Gastroesophageal sphincter (tissue), 4 donors: ENCODE measurements around the gene CEP162. TPM values are rescaled to one million over a fixed set of nuclear protein-coding genes. Genes with fewer than 3 reads are reported as not detected.
"Not testable (repeated sequence)": the region's sequence is repeated elsewhere in the genome, so short reads cannot be mapped to it uniquely, and the experiment has no call there.

Source experiments
- ATAC-seq: fragments of 150-250 bp; one replicate; pipeline ENCODE4 v1.9.1; 2016; ENCODE audit warnings: mild to moderate bottlenecking, moderate library complexity
- H3K27ac ChIP-seq, 4 donors: fragments of 200-600 bp; sonication (generic) in 3 of 4; 1 replicate in 3 of 4; 2 replicates in 1 of 4; pipeline ENCODE4 v1.5.1; 2016 to 2019
- H3K27me3 ChIP-seq: fragments of 200-600 bp; sonication (generic); one replicate; pipeline ENCODE4 v1.5.1; 2019
- H3K36me3 ChIP-seq, 2 donors: fragments of 200-600 bp; sonication (generic); one replicate each; pipeline ENCODE4 v1.5.1; 2019; ENCODE audit warnings: control low read depth in 1 of 2
- H3K4me1 ChIP-seq, 3 donors: fragments of 200-600 bp; sonication (generic); 1 replicate in 2 of 3; 2 replicates in 1 of 3; pipeline ENCODE4 v1.5.1; 2016 to 2019; ENCODE audit warnings: control low read depth in 2 of 3
- H3K4me3 ChIP-seq, 2 donors: fragments of 200-600 bp; sonication (generic); one replicate each; pipeline ENCODE4 v1.5.1; 2019; ENCODE audit warnings: mild to moderate bottlenecking in 1 of 2, moderate library complexity in 1 of 2
- H3K9me3 ChIP-seq, 3 donors: fragments of 200-600 bp; sonication (generic); one replicate each; pipeline ENCODE4 v1.5.1; 2017 to 2019; ENCODE audit warnings: control low read depth in 2 of 3
- EP300 ChIP-seq: sonication (generic); formaldehyde crosslinking; IDR thresholded peaks from one replicate; pipeline ENCODE4 v1.6.1; 2017; ENCODE audit warnings: antibody characterized with exemption, mild to moderate bottlenecking
- POLR2A ChIP-seq, 2 donors: fragments of 450-650 bp; IDR thresholded peaks; one replicate each; pipeline ENCODE4 v1.6.1; 2017; ENCODE audit warnings: antibody characterized with exemption in 2 of 2, mild to moderate bottlenecking in 2 of 2, moderate library complexity in 1 of 2
- POLR2AphosphoS5 ChIP-seq: sonication (generic); formaldehyde crosslinking; IDR thresholded peaks from one replicate; pipeline ENCODE4 v1.6.1; 2017; ENCODE audit warnings: antibody characterized with exemption
- WGBS, 2 donors: methylation state at CpG; one replicate each; pipeline ENCODE4 v1.1.5; 2018; ENCODE audit warnings: low coverage in 1 of 2; 5-methylcytosine and 5-hydroxymethylcytosine counted together
- total RNA-seq, 4 donors: library from RNA; depleted of rRNA; stranded (reverse); fragments of >200 nt; gene quantifications; one replicate each; pipeline ENCODE4 v1.1.0, GENCODE V29; 2016
- TF ChIP-seq, protein P1 (sequence below), 4 experiments: fragments of 200-600 bp in 2 of 4; fragments of 450-650 bp in 2 of 4; sonication (generic) in 1 of 4; IDR thresholded peaks; one replicate each; pipeline ENCODE4 v1.5.1; 2017 to 2019; ENCODE audit warnings: antibody characterized with exemption in 4 of 4, mild to moderate bottlenecking in 2 of 4, moderate library complexity in 2 of 4

Gene CEP162
- total RNA-seq, 4 donors from 2014 or later = 5.2 to 19.0 (median 9.5) TPM

GRCh38 chr6:84166395-84166794 is 61.0 kb downstream of the CEP162 start:
- no peak overlapping the region for H3K4me3 ChIP-seq
- no peak for ATAC-seq
- peaks cover 0 to 66% of the 10 kb centered on the region in 2 donors for H3K36me3 ChIP-seq
- no peaks in the 10 kb centered on the region for H3K27me3 ChIP-seq
- H3K27ac ChIP-seq = no peak overlapping the region
- H3K9me3 ChIP-seq = no peaks in the 10 kb centered on the region
- TF ChIP-seq POLR2A (IDR thresholded peaks at IDR 0.05) (no peak), EP300 (no peak), POLR2AphosphoS5 (no peak)
- TF ChIP-seq, protein P1, sequence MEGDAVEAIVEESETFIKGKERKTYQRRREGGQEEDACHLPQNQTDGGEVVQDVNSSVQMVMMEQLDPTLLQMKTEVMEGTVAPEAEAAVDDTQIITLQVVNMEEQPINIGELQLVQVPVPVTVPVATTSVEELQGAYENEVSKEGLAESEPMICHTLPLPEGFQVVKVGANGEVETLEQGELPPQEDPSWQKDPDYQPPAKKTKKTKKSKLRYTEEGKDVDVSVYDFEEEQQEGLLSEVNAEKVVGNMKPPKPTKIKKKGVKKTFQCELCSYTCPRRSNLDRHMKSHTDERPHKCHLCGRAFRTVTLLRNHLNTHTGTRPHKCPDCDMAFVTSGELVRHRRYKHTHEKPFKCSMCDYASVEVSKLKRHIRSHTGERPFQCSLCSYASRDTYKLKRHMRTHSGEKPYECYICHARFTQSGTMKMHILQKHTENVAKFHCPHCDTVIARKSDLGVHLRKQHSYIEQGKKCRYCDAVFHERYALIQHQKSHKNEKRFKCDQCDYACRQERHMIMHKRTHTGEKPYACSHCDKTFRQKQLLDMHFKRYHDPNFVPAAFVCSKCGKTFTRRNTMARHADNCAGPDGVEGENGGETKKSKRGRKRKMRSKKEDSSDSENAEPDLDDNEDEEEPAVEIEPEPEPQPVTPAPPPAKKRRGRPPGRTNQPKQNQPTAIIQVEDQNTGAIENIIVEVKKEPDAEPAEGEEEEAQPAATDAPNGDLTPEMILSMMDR (IDR thresholded peaks at IDR 0.05) = no peak
- H3K4me1 ChIP-seq = no peaks in the 10 kb centered on the region

- not testable (repeated sequence) for H3K27me3 ChIP-seq
- 97% methylated on average over 3 of the region's 3 CpGs; no CpG with 5 or more reads in 1 of the 2 donors for WGBS, 2 donors
Observed at GRCh38 chr6:84164328-84164727, 63.1 kb downstream of the CEP162 start.

DNA sequence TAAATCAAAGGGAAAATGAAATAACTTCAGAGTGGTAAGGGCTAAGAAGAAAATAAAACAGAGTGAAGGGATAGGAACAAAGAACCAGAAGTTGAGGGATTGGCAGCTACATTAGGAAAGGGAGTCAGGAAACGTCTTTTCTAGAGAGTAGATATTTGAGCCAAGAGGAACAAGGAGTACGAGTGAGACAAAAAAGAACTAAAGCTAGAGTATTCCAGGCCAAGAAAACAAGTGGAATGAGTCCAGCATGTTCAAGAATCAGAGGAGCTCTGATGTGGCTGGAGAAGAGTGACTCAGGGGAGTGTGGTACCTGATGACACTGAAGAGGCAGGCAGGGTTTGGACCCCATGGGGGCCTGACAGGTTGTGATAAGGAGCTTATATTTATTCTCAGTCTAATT is 66.3 kb downstream of the CEP162 start:
- H3K9me3 ChIP-seq = no peaks in the 10 kb centered on the region
- no peak overlapping the region for H3K27ac ChIP-seq
- no peaks in the 10 kb centered on the region for H3K27me3 ChIP-seq
- no peak for ATAC-seq
- H3K36me3 ChIP-seq = peaks cover 0 to 57% of the 10 kb centered on the region in 2 donors
- whole genome bisulfite sequencing, 2 donors = 33 to 68% methylated on average over 2 of the region's 2 CpGs
- TF ChIP-seq POLR2AphosphoS5 = no peak
- no peak for TF ChIP-seq EP300
- TF ChIP-seq POLR2A (IDR thresholded peaks at IDR 0.05) = no peak
- no peaks in the 10 kb centered on the region for H3K4me1 ChIP-seq
- no peak overlapping the region for H3K4me3 ChIP-seq

More at GRCh38 chr6:84164328-84164727, 63.1 kb downstream of the CEP162 start:
- H3K9me3 ChIP-seq, H3K4me1 ChIP-seq, H3K4me3 ChIP-seq, H3K27ac ChIP-seq, ATAC-seq: not testable (repeated sequence)
- H3K36me3 ChIP-seq = peaks cover 0 to 68% of the 10 kb centered on the region in 2 donors

DNA sequence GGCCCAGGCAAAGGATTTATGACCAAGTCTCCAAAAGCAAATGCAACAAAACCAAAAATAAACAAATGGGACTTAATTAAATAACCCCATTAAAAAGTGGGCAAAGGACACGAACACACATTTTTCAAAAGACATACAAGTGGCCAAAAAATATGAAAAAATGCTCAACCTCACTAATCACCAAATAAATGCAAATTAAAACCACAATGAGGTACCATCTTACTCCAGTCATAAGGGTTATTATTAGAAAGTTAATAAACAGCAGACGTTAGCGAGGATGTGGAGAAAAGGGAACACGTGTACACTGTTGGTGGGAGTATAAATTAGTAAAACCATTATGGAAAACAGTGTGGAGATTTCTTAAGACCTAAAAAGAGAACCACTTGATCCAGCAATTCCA is 71.1 kb downstream of the CEP162 start:
- no peaks in the 10 kb centered on the region for H3K27me3 ChIP-seq
- H3K4me1 ChIP-seq = no peaks in the 10 kb centered on the region
- ATAC-seq = no peak
- H3K27ac ChIP-seq = no peak overlapping the region
- no peaks in the 10 kb centered on the region for H3K9me3 ChIP-seq
- H3K36me3 ChIP-seq = peaks cover 0 to 63% of the 10 kb centered on the region in 2 donors
- no peak for TF ChIP-seq POLR2A (IDR thresholded peaks at IDR 0.05)
- TF ChIP-seq, protein P1 (IDR thresholded peaks at IDR 0.05) = no peak
- no peak for TF ChIP-seq EP300
- no peak for TF ChIP-seq POLR2AphosphoS5
- H3K4me3 ChIP-seq = no peak overlapping the region
- 82 to 89% methylated on average over 4 of the region's 4 CpGs for WGBS, 2 donors

- no peak overlapping the region for H3K4me3 ChIP-seq
- no peaks in the 10 kb centered on the region for H3K9me3 ChIP-seq
- no peak for ATAC-seq
- no peaks in the 10 kb centered on the region for H3K4me1 ChIP-seq
- H3K36me3 ChIP-seq = peaks cover 0 to 47% of the 10 kb centered on the region in 2 donors
- WGBS, 2 donors = 83 to 86% methylated on average over 1 of the region's 1 CpG
- no peak overlapping the region for H3K27ac ChIP-seq
- TF ChIP-seq, protein P1 (IDR thresholded peaks at IDR 0.05) = no peak
- TF ChIP-seq POLR2A (IDR thresholded peaks at IDR 0.05) = no peak
- no peak for TF ChIP-seq POLR2AphosphoS5
- no peak for TF ChIP-seq EP300
- H3K27me3 ChIP-seq = no peaks in the 10 kb centered on the region
Observed at GRCh38 chr6:84151669-84152068, 75.8 kb downstream of the CEP162 start.

DNA sequence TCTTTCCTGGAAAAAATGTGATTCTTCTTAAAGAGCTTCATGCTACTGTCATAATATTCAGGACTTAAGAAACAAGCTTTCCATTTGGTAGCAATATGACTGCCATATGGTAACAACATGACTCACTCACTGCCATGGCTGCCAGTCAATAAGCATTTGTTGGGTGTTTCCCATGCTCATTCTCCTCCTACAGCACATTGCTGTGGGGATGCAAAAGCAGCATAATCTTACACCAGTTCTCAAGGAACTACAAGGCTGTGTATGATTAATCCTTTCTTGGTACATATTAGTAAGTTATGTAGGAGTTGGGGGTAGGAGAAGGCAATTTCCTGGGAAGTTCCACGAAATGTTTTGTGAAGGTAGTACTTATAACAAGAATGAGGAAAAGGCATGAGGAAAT is 76.7 kb downstream of the CEP162 start:
- Histone ChIP-seq H3K4me1 (no peaks in the 10 kb centered on the region), H3K27ac (no peak overlapping the region), H3K9me3 (no peaks in the 10 kb centered on the region), H3K27me3 (no peaks in the 10 kb centered on the region), H3K4me3 (no peak overlapping the region), H3K36me3 (peaks cover 0 to 50% of the 10 kb centered on the region in 2 donors)
- no peak for TF ChIP-seq POLR2AphosphoS5
- no peak for TF ChIP-seq EP300
- TF ChIP-seq, protein P1 (IDR thresholded peaks at IDR 0.05) = no peak
- TF ChIP-seq POLR2A (IDR thresholded peaks at IDR 0.05) = no peak
- ATAC-seq = no peak
- WGBS, 2 donors = 93% methylated on average over 1 of the region's 1 CpG; no CpG with 5 or more reads in 1 of the 2 donors
